H1 (cell line): ENCODE results near the gene SEMA3E. TPM values are rescaled to one million over a fixed set of nuclear protein-coding genes. Genes with fewer than 3 reads are reported as not detected.

ENCODE experiments used
- CTCF ChIA-PET: fragments of 300-600 bp; sonication (Branson Sonifier 250); formaldehyde crosslinking; loops from one replicate; lab custom pipeline; 2021; ENCODE audit not compliant: partially characterized antibody; lab: Charles Lee
- POLR2A ChIA-PET: fragments of 300-600 bp; sonication (Branson Sonifier 250); formaldehyde crosslinking; loops from one replicate; lab custom pipeline; 2021; ENCODE audit warnings: inconsistent platforms; ENCODE audit not compliant: partially characterized antibody; lab: Charles Lee
- DNase-seq, 2 experiments: peaks; one replicate each; pipeline versions ENCODE4 v3.0.0 to v3.0.0-alpha.2; 2010 to 2022; ENCODE audit warnings: low spot score in 2 of 2, low read depth in 1 of 2, mixed read lengths in 1 of 2
- FAIRE-seq: peaks from 2 replicates; lab custom pipeline; 2011; peaks lifted over from hg19 to GRCh38; lab: Jason Lieb, UNC
- H2AFZ ChIP-seq: 2 replicates; pipeline ENCODE4 v1.8.1; 2012; ENCODE audit warnings: low read length, inconsistent platforms
- H2AK5ac ChIP-seq: 2 replicates; pipeline ENCODE4 v1.6.1; 2013; ENCODE audit warnings: low read depth, low read length
- H2BK120ac ChIP-seq: replicated peaks from 2 replicates; pipeline ENCODE3; 2013; ENCODE audit warnings: low read depth, low read length, inconsistent platforms
- H2BK12ac ChIP-seq: 2 replicates; pipeline ENCODE4 v1.6.1; 2013; ENCODE audit warnings: low read depth, low read length
- H2BK15ac ChIP-seq: 2 replicates; pipeline ENCODE4 v1.6.1; 2013; ENCODE audit warnings: low read length
- H2BK20ac ChIP-seq: 2 replicates; pipeline ENCODE4 v1.6.1; 2013; ENCODE audit warnings: low read length
- H2BK5ac ChIP-seq: 2 replicates; pipeline ENCODE4 v1.6.1; 2013; ENCODE audit warnings: low read depth, low read length
- H3K14ac ChIP-seq: 2 replicates; pipeline ENCODE4 v1.6.1; 2013; ENCODE audit warnings: inconsistent platforms; ENCODE audit not compliant: insufficient read length
- H3K18ac ChIP-seq: 2 replicates; pipeline ENCODE4 v1.6.1; 2013; ENCODE audit warnings: low read length; ENCODE audit errors: extremely low read depth
- H3K23ac ChIP-seq: 2 replicates; pipeline ENCODE4 v1.6.1; 2013; ENCODE audit warnings: inconsistent platforms; ENCODE audit not compliant: insufficient read length
- H3K23me2 ChIP-seq: 2 replicates; pipeline ENCODE4 v1.6.1; 2013; ENCODE audit warnings: low read depth, low read length
- H3K27ac ChIP-seq: 2 replicates; pipeline ENCODE4 v1.6.1; 2011; ENCODE audit warnings: low read depth, low read length, inconsistent platforms
- H3K27me3 ChIP-seq, 4 experiments: replicated peaks in 1 of 4; 1 replicate in 1 of 4; 2 replicates in 3 of 4; pipeline versions ENCODE4 v1.6.1 to v1.8.1; 2011 to 2013; ENCODE audit warnings: low read length in 3 of 4, mild to moderate bottlenecking in 3 of 4, inconsistent platforms in 2 of 4, mixed read lengths in 2 of 4, moderate library complexity in 1 of 4; ENCODE audit not compliant: control insufficient read depth in 3 of 4, insufficient read depth in 3 of 4; ENCODE audit errors: extremely low read depth in 1 of 4
- H3K36me3 ChIP-seq, 4 experiments: 2 replicates each; pipeline versions ENCODE4 v1.6.1 to v1.8.1; 2011 to 2013; ENCODE audit warnings: mild to moderate bottlenecking in 4 of 4, low read length in 3 of 4, moderate library complexity in 2 of 4, control low read depth in 1 of 4, inconsistent platforms in 1 of 4; ENCODE audit not compliant: insufficient read depth in 4 of 4, control insufficient read depth in 2 of 4
- H3K4ac ChIP-seq: replicated peaks from 2 replicates; pipeline ENCODE3; 2013; ENCODE audit warnings: low read length, low read depth, mixed read lengths, inconsistent platforms; ENCODE audit not compliant: insufficient read length
- H3K4me1 ChIP-seq, 4 experiments: replicated peaks in 1 of 4; 1 replicate in 1 of 4; 2 replicates in 3 of 4; pipeline versions ENCODE4 v1.6.1 to v1.8.1; 2011 to 2013; ENCODE audit warnings: low read length in 3 of 4, inconsistent platforms in 2 of 4, mixed read lengths in 1 of 4; ENCODE audit not compliant: insufficient read depth in 4 of 4, control insufficient read depth in 3 of 4
- H3K4me2 ChIP-seq, 2 experiments: 2 replicates each; pipeline versions ENCODE4 v1.6.1 to v1.8.1; 2011 to 2013; ENCODE audit warnings: low read depth in 2 of 2, low read length in 2 of 2, control low read depth in 1 of 2, inconsistent platforms in 1 of 2, mild to moderate bottlenecking in 1 of 2; ENCODE audit not compliant: insufficient read depth in 1 of 2
- H3K4me3 ChIP-seq, 4 experiments: fragments of 200-600, 300-600 bp in 1 of 4; sonication (generic), shearing (Covaris generic), sonication (Bioruptor Twin) in 1 of 4; 2 replicates each; pipeline versions ENCODE4 v1.5.1 to v1.8.1; 2011 to 2016; ENCODE audit warnings: low read length in 4 of 4, low read depth in 3 of 4, control low read depth in 2 of 4, inconsistent platforms in 2 of 4, mild to moderate bottlenecking in 2 of 4, mixed read lengths in 1 of 4, moderate library complexity in 1 of 4; ENCODE audit not compliant: insufficient read depth in 2 of 4; ENCODE audit errors: extremely low read depth in 1 of 4
- H3K56ac ChIP-seq: replicated peaks from 2 replicates; pipeline ENCODE3; 2013; ENCODE audit warnings: low read depth, mild to moderate bottlenecking, mixed read lengths, low read length, inconsistent platforms; ENCODE audit not compliant: insufficient read length
- H3K79me1 ChIP-seq: 2 replicates; pipeline ENCODE4 v1.6.1; 2013; ENCODE audit warnings: low read depth, low read length, control low read depth
- H3K79me2 ChIP-seq, 2 experiments: 2 replicates each; pipeline versions ENCODE4 v1.6.1 to v1.8.1; 2012 to 2013; ENCODE audit warnings: low read length in 2 of 2, mild to moderate bottlenecking in 2 of 2, inconsistent platforms in 1 of 2; ENCODE audit not compliant: insufficient read depth in 2 of 2, control insufficient read depth in 1 of 2
- H3K9ac ChIP-seq, 4 experiments: replicated peaks in 1 of 4; 1 replicate in 1 of 4; 2 replicates in 3 of 4; pipeline versions ENCODE4 v1.6.1 to v1.8.1; 2011 to 2013; ENCODE audit warnings: low read depth in 3 of 4, low read length in 3 of 4, control low read depth in 2 of 4, mild to moderate bottlenecking in 2 of 4, moderate library complexity in 2 of 4, inconsistent platforms in 1 of 4; ENCODE audit errors: extremely low read depth in 1 of 4
- H3K9me3 ChIP-seq, 2 experiments: 2 replicates each; pipeline versions ENCODE4 v1.6.1 to v1.8.1; 2012 to 2013; ENCODE audit warnings: mild to moderate bottlenecking in 2 of 2, moderate library complexity in 2 of 2, control low read depth in 1 of 2, inconsistent platforms in 1 of 2, low read depth in 1 of 2, low read length in 1 of 2, mixed read lengths in 1 of 2; ENCODE audit not compliant: insufficient read depth in 2 of 2
- H4K20me1 ChIP-seq, 2 experiments: replicated peaks in 1 of 2; 2 replicates each; pipeline versions ENCODE3 to v1.8.1; 2011 to 2013; ENCODE audit warnings: inconsistent platforms in 2 of 2, low read length in 2 of 2, mild to moderate bottlenecking in 1 of 2; ENCODE audit not compliant: insufficient read depth in 2 of 2, control insufficient read depth in 1 of 2
- H4K5ac ChIP-seq: 2 replicates; pipeline ENCODE4 v1.6.1; 2013; ENCODE audit warnings: low read length, low read depth, mixed read lengths, inconsistent platforms; ENCODE audit not compliant: insufficient read length
- H4K8ac ChIP-seq: 2 replicates; pipeline ENCODE4 v1.8.0; 2013; ENCODE audit warnings: mild to moderate bottlenecking, moderate library complexity, low read length, inconsistent platforms; ENCODE audit not compliant: insufficient read depth; ENCODE audit errors: extremely low read depth
- H4K91ac ChIP-seq: replicated peaks from 2 replicates; pipeline ENCODE3; 2013; ENCODE audit warnings: low read length, mixed read lengths, inconsistent platforms; ENCODE audit not compliant: insufficient read length
- BACH1 ChIP-seq: IDR thresholded peaks from 2 replicates; pipeline ENCODE4 v1.6.1; 2012; ENCODE audit warnings: low read length, improper control_type of control experiment
- BCL11A ChIP-seq, 2 experiments: IDR thresholded peaks; one replicate each; pipeline ENCODE4 v1.6.1; 2011; ENCODE audit warnings: low read depth in 2 of 2, low read length in 2 of 2, mild to moderate bottlenecking in 2 of 2
- EGR1 ChIP-seq: IDR thresholded peaks from 2 replicates; pipeline ENCODE4 v1.6.1; 2011; ENCODE audit warnings: low read depth, low read length, borderline replicate concordance
- GTF2F1 ChIP-seq: IDR thresholded peaks from 2 replicates; pipeline ENCODE4 v1.6.1; 2012; ENCODE audit warnings: low read depth, low read length, improper control_type of control experiment, borderline replicate concordance
- HDAC2 ChIP-seq, 2 experiments: fragments of 300-600 bp in 1 of 2; sonication (generic) in 1 of 2; IDR thresholded peaks; 2 replicates each; pipeline ENCODE4 v1.6.1; 2011 to 2012; ENCODE audit warnings: low read depth in 2 of 2, low read length in 2 of 2, mild to moderate bottlenecking in 2 of 2, moderate library complexity in 2 of 2, borderline replicate concordance in 1 of 2, inconsistent platforms in 1 of 2
- KDM1A ChIP-seq: fragments of 200-600, 300-600 bp; sonication (generic); IDR thresholded peaks from 2 replicates; pipeline ENCODE4 v1.7.1; 2016; ENCODE audit warnings: mild to moderate bottlenecking, low read length, borderline replicate concordance
- KDM5A ChIP-seq: fragments of 200-600 bp; IDR thresholded peaks from 2 replicates; pipeline ENCODE4 v1.7.1; 2012; ENCODE audit warnings: mild to moderate bottlenecking, low read length, inconsistent platforms, mixed read lengths
- MAFK ChIP-seq: IDR thresholded peaks from 2 replicates; pipeline ENCODE4 v1.6.1; 2012; ENCODE audit warnings: low read depth, mild to moderate bottlenecking, improper control_type of control experiment, low read length
- POLR2A ChIP-seq, 2 experiments: IDR thresholded peaks; 1 replicate in 1 of 2; 2 replicates in 1 of 2; pipeline ENCODE4 v1.6.1; 2011; ENCODE audit warnings: low read depth in 2 of 2, low read length in 2 of 2, mild to moderate bottlenecking in 2 of 2; ENCODE audit errors: control extremely low read depth in 1 of 2
- POU5F1 ChIP-seq: IDR thresholded peaks from 2 replicates; pipeline ENCODE4 v1.6.1; 2011; ENCODE audit warnings: low read depth, mild to moderate bottlenecking, low read length, moderate library complexity
- RBBP5 ChIP-seq: IDR thresholded peaks from 2 replicates; pipeline ENCODE4 v1.7.1; 2012; ENCODE audit warnings: low read depth, mild to moderate bottlenecking, inconsistent platforms, low read length, moderate library complexity, borderline replicate concordance
- RNF2 ChIP-seq: fragments of 200-900, 300-1000 bp; sonication (generic); IDR thresholded peaks from 2 replicates; pipeline ENCODE4 v1.7.1; 2016; ENCODE audit warnings: borderline replicate concordance, low read depth, mild to moderate bottlenecking, antibody characterized with exemption, low read length; ENCODE audit not compliant: poor library complexity, severe bottlenecking; ENCODE audit errors: missing control alignments
- SP2 ChIP-seq: IDR thresholded peaks from 2 replicates; pipeline ENCODE4 v1.6.1; 2012; ENCODE audit warnings: mild to moderate bottlenecking, low read length, inconsistent platforms
- TEAD4 ChIP-seq: IDR thresholded peaks from 2 replicates; pipeline ENCODE4 v1.6.1; 2012; ENCODE audit warnings: low read depth, low read length, inconsistent platforms, mixed read lengths
- YY1 ChIP-seq: IDR thresholded peaks from 2 replicates; pipeline ENCODE4 v1.6.1; 2011; ENCODE audit warnings: low read depth, mild to moderate bottlenecking, low read length
- WGBS, 2 experiments: shearing (Covaris generic) in 1 of 2; methylation state at CpG; one replicate each; pipeline versions ENCODE4 v1.1.6 to v1.1.7; 2013 to 2015; ENCODE audit warnings: low lambda C conversion rate in 2 of 2, mixed read lengths in 2 of 2, inconsistent platforms in 1 of 2, low coverage in 1 of 2, missing lambda C conversion rate in 1 of 2; ENCODE audit not compliant: insufficient replicate concordance in 2 of 2, insufficient coverage in 1 of 2, insufficient read length in 1 of 2; ENCODE audit errors: extremely low coverage in 1 of 2, missing lambda C conversion rate in 1 of 2; 5-methylcytosine and 5-hydroxymethylcytosine counted together
- polyA plus RNA-seq, 7 experiments: library from polyadenylated mRNA; depleted of rRNA in 3 of 7; stranded (reverse) in 5 of 7; unstranded in 2 of 7; fragments of >200 nt in 5 of 7; fragments of 200-250 nt in 2 of 7; gene quantifications; 1 replicate in 5 of 7; 2 replicates in 1 of 7; 4 replicates in 1 of 7; pipeline versions ENCODE4 v1.2.1 to v1.2.3, GENCODE V29; 2011 to 2013; ENCODE audit warnings: missing spikeins in 2 of 7, mixed read lengths in 2 of 7
- total RNA-seq: library from RNA; stranded (reverse); fragmentation: NEBNext Ultra II Directional; extraction: Animal tissue kit (Norgen Biotek cat#: 25700); gene quantifications from 2 replicates; pipeline ENCODE4 v1.2.1, GENCODE V29; 2021

Gene SEMA3E
- total and polyA plus RNA-seq, 2 of the 8 experiments (the other 6 are each of a cell fraction or from before 2014, with no cell fraction given), result 0.93 to 0.94 TPM

GRCh38 chr7:83415840-83416239 lies 233.1 kb downstream of the SEMA3E start:
- CTCF ChIA-PET, result interaction anchor here (0.7 to 2.3 kb wide), 10 partner anchors 11 to 107 kb away, joined by 3 to 13 read pairs (median 4); no protein-coding TSS in a partner anchor
- Histone ChIP-seq H3K79me1 (no peaks in the 10 kb centered on the region), H3K23ac (no peak overlapping the region), H2BK20ac (no peak overlapping the region), H2AFZ (no peak overlapping the region), H3K4me1 (peaks cover 0 to 12% (median 4%) of the 10 kb centered on the region in 4 experiments; a peak in 2 of 7 replicates), H3K18ac (no peak overlapping the region; the same call in 1 of the 2 replicates), H3K4ac (no peak overlapping the region), H2BK120ac (no peak overlapping the region), H4K20me1 (no peaks in the 10 kb centered on the region), H4K8ac (no peak overlapping the region), H2AK5ac (no peak overlapping the region), H3K4me2 (peak overlapping the region; percentile 54 to 67), H2BK15ac (no peak overlapping the region), H3K4me3 (peak overlapping the region in 1 of 4 experiments; percentile 46; a peak in 2 of 8 replicates), H4K5ac (no peak overlapping the region), H3K23me2 (no peaks in the 10 kb centered on the region), H3K9me3 (no peaks in the 10 kb centered on the region), H3K14ac (no peak overlapping the region), H4K91ac (no peak overlapping the region), H3K9ac (no peak overlapping the region), H2BK12ac (no peak overlapping the region), H3K79me2 (no peaks in the 10 kb centered on the region), H3K27me3 (no peaks in the 10 kb centered on the region), H3K27ac (no peak overlapping the region), H3K36me3 (no peaks in the 10 kb centered on the region), H2BK5ac (no peak overlapping the region; the same call in 1 of the 2 replicates), H3K56ac (no peak overlapping the region)
- FAIRE-seq (peak; percentile 7), DNase-seq (no peak)
- 26% methylated on average over 2 of the region's 2 CpGs; no CpG with 5 or more reads in 1 of the 2 experiments for WGBS, 2 experiments
- POLR2A ChIA-PET, result interaction anchor here (0.7 to 5.1 kb wide), 10 partner anchors 9 to 59 kb away, joined by 3 to 44 read pairs (median 4); no protein-coding TSS in a partner anchor
- TF ChIP-seq HDAC2 (IDR thresholded peaks at IDR 0.05; ENCODE audit: borderline replicate concordance in 1 of 2, low read depth in 2 of 2, low read length in 2 of 2) (no peak), TEAD4 (peak; percentile 76), MAFK (no peak), YY1 (no peak), GTF2F1 (no peak), POU5F1 (no peak), BCL11A (IDR thresholded peaks at IDR 0.05; ENCODE audit: low read depth in 2 of 2, low read length in 2 of 2) (no peak), BACH1 (no peak), KDM5A (no peak), POLR2A (IDR thresholded peaks at IDR 0.05; ENCODE audit: control extremely low read depth in 1 of 2, low read depth in 2 of 2, low read length in 2 of 2) (no peak), RBBP5 (no peak), RNF2 (no peak), KDM1A (no peak), EGR1 (no peak), SP2 (no peak)
